ENCODE data around the gene SLC38A7. TPM values are rescaled to one million over a fixed set of nuclear protein-coding genes. Genes with fewer than 3 reads are reported as not detected.
"Not testable (repeated sequence)": the region's sequence is repeated elsewhere in the genome, so short reads cannot be mapped to it uniquely, and the experiment has no call there.

SLC38A7 gene
- total and polyA plus RNA-seq, 7 experiments from 2014 or later: 3.4 to 16.8 (median 12.6) TPM

GRCh38 chr16:58670177-58670576, 14.4 kb downstream of the SLC38A7 start:
- no peak overlapping the region for H3K27ac Mint-ChIP-seq

DNA sequence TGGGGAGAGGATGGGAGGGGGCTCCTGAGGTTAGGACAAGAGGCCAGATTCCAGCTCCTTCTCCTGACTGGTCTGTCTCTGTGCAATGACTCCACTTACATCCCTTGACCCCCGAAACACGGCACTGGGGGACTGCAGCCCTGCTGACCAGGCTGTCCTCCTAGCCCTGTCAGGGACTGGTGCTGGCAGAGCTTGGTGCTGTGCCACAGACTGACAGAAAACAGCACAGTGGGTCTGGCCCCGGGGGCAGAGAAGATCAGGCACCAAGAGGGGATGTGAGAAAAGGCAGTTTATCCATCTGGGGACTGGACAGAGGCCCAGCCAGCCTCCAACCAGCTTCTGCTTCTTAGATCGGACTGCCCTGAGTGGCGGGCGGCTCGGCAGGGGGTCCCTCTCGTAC, 19.4 kb downstream of the SLC38A7 start:
- ATAC-seq: no peak
- no peaks in the 10 kb centered on the region for H3K9me3 Mint-ChIP-seq
- H3K9me3 ChIP-seq (ENCODE audit: control insufficient read depth in 2 of 3, low read length in 3 of 3): no peaks in the 10 kb centered on the region
- H3K27ac Mint-ChIP-seq: no peak overlapping the region
- DNase-seq: no peak
- POLR2A ChIA-PET: no interaction called here
- H3K4me1 ChIP-seq (ENCODE audit: control insufficient read depth in 2 of 2, insufficient read depth in 2 of 2, low read length in 2 of 2): no peaks in the 10 kb centered on the region
- no peak overlapping the region for H3K27ac ChIP-seq (ENCODE audit: low read depth, low read length)
- CTCF ChIA-PET: no interaction called here
- peaks cover 2 to 19% (median 14%) of the 10 kb centered on the region in 5 donors for H3K36me3 Mint-ChIP-seq
- no peak overlapping the region for H3K4me3 ChIP-seq (ENCODE audit: low read length)
- no peak overlapping the region for H3K4me3 Mint-ChIP-seq
- no peaks in the 10 kb centered on the region for H3K27me3 ChIP-seq (ENCODE audit: control insufficient read depth in 2 of 2, insufficient read depth in 2 of 2, low read length in 2 of 2)
- H3K27me3 Mint-ChIP-seq: no peaks in the 10 kb centered on the region
- H3K4me1 Mint-ChIP-seq: peaks cover 0 to 1% (median 0%) of the 10 kb centered on the region in 7 donors
- intact Hi-C loops (cut with micrococcal nuclease): loop anchor here in 1 of 2 donors (10.0 kb wide), 1 partner anchor 330 kb away; no protein-coding TSS in a partner anchor
- peaks cover 0 to 14% (median 0%) of the 10 kb centered on the region in 3 experiments for H3K36me3 ChIP-seq (ENCODE audit: control insufficient read depth in 2 of 3, insufficient read depth in 3 of 3, low read length in 3 of 3)

More at GRCh38 chr16:58670177-58670576, 14.4 kb downstream of the SLC38A7 start:
- Mint-ChIP-seq H3K4me1 (peaks cover 0 to 1% (median 0%) of the 10 kb centered on the region in 7 donors), H3K4me3 (no peak overlapping the region), H3K27me3 (no peaks in the 10 kb centered on the region), H3K9me3 (no peaks in the 10 kb centered on the region), H3K36me3 (peaks cover 2 to 37% (median 16%) of the 10 kb centered on the region in 5 donors)
- ATAC-seq: no peak
- H3K27me3 ChIP-seq (ENCODE audit: control insufficient read depth in 2 of 2, insufficient read depth in 2 of 2, low read length in 2 of 2): no peaks in the 10 kb centered on the region
- CTCF ChIA-PET: no interaction called here
- intact Hi-C loops (cut with micrococcal nuclease): no loop called here
- H3K36me3 ChIP-seq (ENCODE audit: control insufficient read depth in 2 of 3, insufficient read depth in 3 of 3, low read length in 3 of 3): peaks cover 0 to 14% (median 0%) of the 10 kb centered on the region in 3 experiments
- no peak for DNase-seq
- H3K4me1 ChIP-seq (ENCODE audit: control insufficient read depth in 2 of 2, insufficient read depth in 2 of 2, low read length in 2 of 2): no peaks in the 10 kb centered on the region
- POLR2A ChIA-PET: no interaction called here
- H3K27ac ChIP-seq (ENCODE audit: low read depth, low read length): no peak overlapping the region
- no peaks in the 10 kb centered on the region for H3K9me3 ChIP-seq (ENCODE audit: control insufficient read depth in 2 of 3, low read length in 3 of 3)
- no peak overlapping the region for H3K4me3 ChIP-seq (ENCODE audit: low read length)

GRCh38 chr16:58661199-58661830, 23.3 kb downstream of the SLC38A7 start:
- Mint-ChIP-seq H3K27me3 (no peaks in the 10 kb centered on the region), H3K4me3 (no peak overlapping the region), H3K36me3 (peaks cover 0 to 3% (median 1%) of the 10 kb centered on the region in 5 donors), H3K9me3 (no peaks in the 10 kb centered on the region), H3K27ac (no peak overlapping the region), H3K4me1 (no peaks in the 10 kb centered on the region)
- ATAC-seq (peak; percentile 86), DNase-seq (peak in 1 of 9 donors; percentile 13)
- Histone ChIP-seq H3K9me3 (ENCODE audit: control insufficient read depth in 2 of 3, low read length in 3 of 3) (no peaks in the 10 kb centered on the region), H3K27ac (ENCODE audit: low read depth, low read length) (no peak overlapping the region), H3K36me3 (ENCODE audit: control insufficient read depth in 2 of 3, insufficient read depth in 3 of 3, low read length in 3 of 3) (no peaks in the 10 kb centered on the region), H3K27me3 (ENCODE audit: control insufficient read depth in 2 of 2, insufficient read depth in 2 of 2, low read length in 2 of 2) (no peaks in the 10 kb centered on the region), H3K4me1 (ENCODE audit: control insufficient read depth in 2 of 2, insufficient read depth in 2 of 2, low read length in 2 of 2) (no peaks in the 10 kb centered on the region), H3K4me3 (ENCODE audit: low read length) (no peak overlapping the region)
- CTCF ChIA-PET: no interaction called here
- POLR2A ChIA-PET: no interaction called here
- intact Hi-C loops (cut with micrococcal nuclease): loop anchor here in 1 of 2 donors (1.0 to 10.0 kb wide), 2 partner anchors 149 to 327 kb away; no protein-coding TSS in a partner anchor

DNA sequence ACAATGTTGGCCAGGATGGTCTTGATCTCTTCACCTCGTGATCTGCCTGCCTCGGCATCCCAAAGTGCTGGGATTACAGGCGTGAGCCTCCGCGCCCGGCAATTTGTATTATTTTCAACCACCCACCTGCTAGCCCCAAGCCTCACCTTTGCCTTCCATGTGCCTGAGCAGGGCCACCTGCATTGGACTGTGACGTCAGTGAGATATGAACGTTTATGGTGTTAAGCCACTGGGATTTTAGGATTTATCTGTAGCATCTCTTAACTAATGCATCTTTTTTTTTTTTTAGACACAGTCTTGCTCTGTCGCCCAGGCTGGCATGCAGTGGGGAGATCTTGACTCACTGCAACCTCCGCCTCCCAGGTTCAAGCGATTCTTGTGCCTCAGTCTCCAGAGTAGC, 24.7 kb downstream of the SLC38A7 start:
- DNase-seq; H3K4me3 Mint-ChIP-seq; H3K27me3 ChIP-seq (ENCODE audit: control insufficient read depth in 2 of 2, insufficient read depth in 2 of 2, low read length in 2 of 2); H3K27me3 Mint-ChIP-seq; H3K27ac Mint-ChIP-seq; H3K27ac ChIP-seq (ENCODE audit: low read depth, low read length); H3K4me3 ChIP-seq (ENCODE audit: low read length); ATAC-seq; H3K9me3 Mint-ChIP-seq; H3K36me3 ChIP-seq (ENCODE audit: control insufficient read depth in 2 of 3, insufficient read depth in 3 of 3, low read length in 3 of 3); H3K9me3 ChIP-seq (ENCODE audit: control insufficient read depth in 2 of 3, low read length in 3 of 3); H3K4me1 Mint-ChIP-seq; H3K36me3 Mint-ChIP-seq; H3K4me1 ChIP-seq (ENCODE audit: control insufficient read depth in 2 of 2, insufficient read depth in 2 of 2, low read length in 2 of 2); CTCF ChIA-PET; POLR2A ChIA-PET: not testable (repeated sequence)
- intact Hi-C loops (cut with micrococcal nuclease): loop anchor here in 1 of 2 donors (10.0 kb wide), 1 partner anchor 325 kb away; no protein-coding TSS in a partner anchor

- H3K4me1 Mint-ChIP-seq: no peaks in the 10 kb centered on the region
- intact Hi-C loops (cut with micrococcal nuclease): no loop called here
- ChIA-PET POLR2A (no interaction called here), CTCF (no interaction called here)
- H3K4me3 ChIP-seq (ENCODE audit: low read length): no peak overlapping the region
- ATAC-seq (no peak), DNase-seq (no peak)
- no peaks in the 10 kb centered on the region for H3K36me3 Mint-ChIP-seq
- no peak overlapping the region for H3K27ac ChIP-seq (ENCODE audit: low read depth, low read length)
- peaks cover 0 to 5% (median 0%) of the 10 kb centered on the region in 5 donors for H3K27me3 Mint-ChIP-seq
- no peak overlapping the region for H3K27ac Mint-ChIP-seq
- no peaks in the 10 kb centered on the region for H3K36me3 ChIP-seq (ENCODE audit: control insufficient read depth in 2 of 3, insufficient read depth in 3 of 3, low read length in 3 of 3)
- no peaks in the 10 kb centered on the region for H3K9me3 ChIP-seq (ENCODE audit: control insufficient read depth in 2 of 3, low read length in 3 of 3)
- no peaks in the 10 kb centered on the region for H3K9me3 Mint-ChIP-seq
- no peaks in the 10 kb centered on the region for H3K27me3 ChIP-seq (ENCODE audit: control insufficient read depth in 2 of 2, insufficient read depth in 2 of 2, low read length in 2 of 2)
- H3K4me3 Mint-ChIP-seq: no peak overlapping the region
- H3K4me1 ChIP-seq (ENCODE audit: control insufficient read depth in 2 of 2, insufficient read depth in 2 of 2, low read length in 2 of 2): no peaks in the 10 kb centered on the region
These were observed 25.8 kb downstream of the SLC38A7 start for GRCh38 chr16:58658796-58659211.

DNA sequence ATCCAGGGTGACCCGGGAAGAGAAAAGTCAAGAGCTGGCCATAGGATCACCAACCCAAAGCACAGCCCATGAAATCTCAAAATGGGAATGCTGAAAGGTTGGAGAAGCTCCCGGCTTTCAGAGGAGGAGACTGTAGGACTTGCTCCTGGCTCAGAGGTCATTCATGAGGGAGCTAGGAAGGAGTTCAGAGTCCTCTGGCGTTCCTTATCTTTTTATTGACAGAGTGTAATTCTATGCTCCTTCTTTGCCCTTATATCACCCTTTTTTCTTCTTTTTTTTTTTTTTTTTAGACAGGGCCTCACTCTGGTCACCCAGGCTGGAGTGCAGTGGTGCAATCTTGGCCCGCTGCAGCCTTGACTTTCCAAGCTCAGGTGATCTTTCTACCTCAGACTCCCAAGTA, 27.7 kb downstream of the SLC38A7 start:
- intact Hi-C loops (cut with micrococcal nuclease): no loop called here
- Mint-ChIP-seq H3K9me3 (no peaks in the 10 kb centered on the region), H3K4me3 (no peak overlapping the region), H3K27ac (no peak overlapping the region), H3K36me3 (no peaks in the 10 kb centered on the region), H3K4me1 (no peaks in the 10 kb centered on the region), H3K27me3 (peaks cover 0 to 5% (median 0%) of the 10 kb centered on the region in 5 donors)
- no peaks in the 10 kb centered on the region for H3K4me1 ChIP-seq (ENCODE audit: control insufficient read depth in 2 of 2, insufficient read depth in 2 of 2, low read length in 2 of 2)
- no peaks in the 10 kb centered on the region for H3K36me3 ChIP-seq (ENCODE audit: control insufficient read depth in 2 of 3, insufficient read depth in 3 of 3, low read length in 3 of 3)
- CTCF ChIA-PET: no interaction called here
- no peak overlapping the region for H3K27ac ChIP-seq (ENCODE audit: low read depth, low read length)
- POLR2A ChIA-PET: no interaction called here
- DNase-seq (no peak), ATAC-seq (no peak)
- no peaks in the 10 kb centered on the region for H3K27me3 ChIP-seq (ENCODE audit: control insufficient read depth in 2 of 2, insufficient read depth in 2 of 2, low read length in 2 of 2)
- H3K9me3 ChIP-seq (ENCODE audit: control insufficient read depth in 2 of 3, low read length in 3 of 3): no peaks in the 10 kb centered on the region
- no peak overlapping the region for H3K4me3 ChIP-seq (ENCODE audit: low read length)

GRCh38 chr16:58655215-58655596, 29.4 kb downstream of the SLC38A7 start:
- Histone ChIP-seq H3K9me3 (ENCODE audit: control insufficient read depth in 2 of 3, low read length in 3 of 3) (no peaks in the 10 kb centered on the region), H3K27ac (ENCODE audit: low read depth, low read length) (no peak overlapping the region), H3K4me1 (ENCODE audit: control insufficient read depth in 2 of 2, insufficient read depth in 2 of 2, low read length in 2 of 2) (no peaks in the 10 kb centered on the region), H3K36me3 (ENCODE audit: control insufficient read depth in 2 of 3, insufficient read depth in 3 of 3, low read length in 3 of 3) (no peaks in the 10 kb centered on the region), H3K4me3 (ENCODE audit: low read length) (no peak overlapping the region), H3K27me3 (ENCODE audit: control insufficient read depth in 2 of 2, insufficient read depth in 2 of 2, low read length in 2 of 2) (no peaks in the 10 kb centered on the region)
- intact Hi-C loops (cut with micrococcal nuclease): no loop called here
- Mint-ChIP-seq H3K36me3 (no peaks in the 10 kb centered on the region), H3K4me1 (no peaks in the 10 kb centered on the region), H3K9me3 (no peaks in the 10 kb centered on the region), H3K27ac (no peak overlapping the region), H3K4me3 (no peak overlapping the region), H3K27me3 (peaks cover 0 to 5% (median 0%) of the 10 kb centered on the region in 5 donors)
- ChIA-PET CTCF (no interaction called here), POLR2A (no interaction called here)
- ATAC-seq (no peak), DNase-seq (no peak)
